Measurements from ENCODE around the gene VAMP7.
"Not testable (repeated sequence)": the region's sequence is repeated elsewhere in the genome, so short reads cannot be mapped to it uniquely, and the experiment has no call there.

The VAMP7 gene

GRCh38 chrX:155923200-155923599, 42.1 kb downstream of the VAMP7 start:
- DNase-seq: no peak

GRCh38 chrX:155930852-155931618, 49.9 kb downstream of the VAMP7 start:
- DNase-seq: not testable (repeated sequence)

GRCh38 chrX:155938132-155938531, 57.0 kb downstream of the VAMP7 start:
- no peak for DNase-seq

- no peak for DNase-seq
Observed at GRCh38 chrX:155949098-155949497, 68.0 kb downstream of the VAMP7 start.

- DNase-seq: no peak
Observed at GRCh38 chrX:155951237-155951789, 70.2 kb downstream of the VAMP7 start.

- no peak for DNase-seq
Observed at GRCh38 chrX:155953055-155953454, 71.9 kb downstream of the VAMP7 start.

- no peak for DNase-seq
Observed at GRCh38 chrX:155954793-155955192, 73.6 kb downstream of the VAMP7 start.

- no peak for DNase-seq
Observed at GRCh38 chrX:155956099-155956498, 75.0 kb downstream of the VAMP7 start.

GRCh38 chrX:155956649-155957048, 75.5 kb downstream of the VAMP7 start:
- DNase-seq: no peak

GRCh38 chrX:155957843-155958242, 76.7 kb downstream of the VAMP7 start:
- DNase-seq: no peak

- no peak for DNase-seq
Observed at GRCh38 chrX:155959018-155959587, 78.0 kb downstream of the VAMP7 start.

GRCh38 chrX:155962906-155963305, 81.8 kb downstream of the VAMP7 start:
- DNase-seq: no peak

GRCh38 chrX:155966876-155967275, 85.7 kb downstream of the VAMP7 start:
- no peak for DNase-seq

- no peak for DNase-seq
Observed at GRCh38 chrX:155967653-155968325, 86.6 kb downstream of the VAMP7 start.

GRCh38 chrX:155968326-155968661, 87.1 kb downstream of the VAMP7 start:
- DNase-seq: no peak

- DNase-seq: no peak
Observed at GRCh38 chrX:155968791-155969190, 87.6 kb downstream of the VAMP7 start.

GRCh38 chrX:155971658-155972057, 90.5 kb downstream of the VAMP7 start:
- not testable (repeated sequence) for DNase-seq

GRCh38 chrX:155972241-155972640, 91.1 kb downstream of the VAMP7 start:
- not testable (repeated sequence) for DNase-seq

- no peak for DNase-seq
Observed at GRCh38 chrX:155983326-155983725, 102.2 kb downstream of the VAMP7 start.

- no peak for DNase-seq
Observed at GRCh38 chrX:155985208-155985607, 104.1 kb downstream of the VAMP7 start.

- not testable (repeated sequence) for DNase-seq
Observed at GRCh38 chrX:155986995-155987394, 105.8 kb downstream of the VAMP7 start.

GRCh38 chrX:155988859-155989258, 107.7 kb downstream of the VAMP7 start:
- DNase-seq: no peak

All from 8988T (cell line).